Measurements from ENCODE around the gene STARD3NL. TPM values are rescaled to one million over a fixed set of nuclear protein-coding genes. Genes with fewer than 3 reads are reported as not detected.
"Not testable (repeated sequence)": the region's sequence is repeated elsewhere in the genome, so short reads cannot be mapped to it uniquely, and the experiment has no call there.

STARD3NL gene
- polyA plus RNA-seq, 3 donors = 59.6 to 67.1 (median 61.6) TPM

- not testable (repeated sequence) for DNase-seq
Measured at GRCh38 chr7:38175547-38175946, 2.5 kb upstream of the STARD3NL start.

GRCh38 chr7:38177621-38178003 is 433 bp upstream of the STARD3NL start:
- no peak for DNase-seq

DNA sequence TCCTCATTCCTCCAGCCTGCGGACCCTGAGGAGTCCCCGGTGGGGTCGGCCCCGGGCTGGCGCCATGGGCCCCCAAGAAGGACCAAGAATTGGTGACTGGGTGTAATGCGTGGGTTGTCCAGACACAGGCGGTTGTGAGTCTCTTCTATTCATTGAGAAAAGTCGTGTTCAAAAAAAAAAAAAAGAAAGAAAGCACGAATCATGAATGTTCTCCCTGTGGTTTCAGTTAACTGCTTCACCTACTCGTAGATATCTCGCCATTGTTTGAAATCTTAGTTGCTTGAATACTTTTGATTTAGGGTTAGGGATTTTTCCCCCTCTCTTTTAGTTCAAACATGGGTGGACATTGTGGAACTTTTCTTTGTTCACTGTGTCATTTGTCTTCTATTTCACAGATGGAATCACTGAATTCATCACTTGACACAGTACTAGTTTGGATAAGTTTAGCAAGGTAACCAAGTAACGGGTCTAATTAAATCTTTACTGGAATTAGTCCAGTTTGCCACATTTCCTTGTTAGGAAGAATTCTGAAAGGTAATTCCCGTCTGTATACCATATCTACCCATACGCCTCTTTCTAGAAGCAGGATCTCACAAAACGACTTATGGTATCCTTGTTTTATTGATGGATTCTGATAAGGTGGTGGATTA is 775 bp downstream of the STARD3NL start:
- DNase-seq = peak; percentile 45

DNA sequence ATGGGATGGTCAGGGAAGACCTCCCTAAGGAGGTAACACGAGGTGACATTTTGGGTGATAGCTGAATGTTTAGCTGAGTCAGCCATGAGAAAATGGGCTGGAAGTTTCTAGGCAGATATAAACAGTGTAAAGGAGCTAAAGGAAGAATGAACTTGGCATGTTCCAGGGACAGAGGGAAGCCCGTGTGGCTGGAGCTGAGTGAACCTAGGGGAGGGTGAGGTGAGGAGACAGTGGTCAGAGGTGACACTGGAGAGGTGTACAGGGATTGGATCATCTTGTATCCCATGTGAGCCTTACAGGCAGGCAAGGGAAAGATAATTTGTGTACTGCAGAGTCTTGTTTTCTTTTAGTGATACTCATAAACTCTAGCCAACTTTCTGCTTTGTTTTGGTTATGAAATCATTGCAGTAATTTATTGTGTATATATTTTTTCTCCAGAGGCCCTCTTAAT is 1.8 kb downstream of the STARD3NL start:
- no peak for DNase-seq

DNA sequence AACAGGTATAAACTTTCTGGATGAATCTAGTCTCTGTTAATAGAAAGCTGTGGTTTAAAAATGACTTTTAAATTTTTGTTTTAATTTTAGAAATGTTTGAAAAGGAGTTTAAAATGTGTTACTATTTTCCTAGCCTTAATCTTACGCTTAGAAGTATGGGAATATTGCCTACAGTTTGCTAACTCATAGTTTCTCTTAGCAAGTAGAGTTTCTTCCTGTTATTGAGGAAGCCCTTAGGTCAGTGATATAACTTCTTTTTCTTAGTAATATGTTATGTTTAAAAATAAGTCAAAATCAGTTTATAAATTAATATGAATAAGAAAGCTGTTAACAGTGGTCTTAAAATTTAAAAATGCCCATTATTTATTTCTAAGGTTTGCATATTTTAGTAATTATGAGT is 3.1 kb downstream of the STARD3NL start:
- DNase-seq = no peak

DNA sequence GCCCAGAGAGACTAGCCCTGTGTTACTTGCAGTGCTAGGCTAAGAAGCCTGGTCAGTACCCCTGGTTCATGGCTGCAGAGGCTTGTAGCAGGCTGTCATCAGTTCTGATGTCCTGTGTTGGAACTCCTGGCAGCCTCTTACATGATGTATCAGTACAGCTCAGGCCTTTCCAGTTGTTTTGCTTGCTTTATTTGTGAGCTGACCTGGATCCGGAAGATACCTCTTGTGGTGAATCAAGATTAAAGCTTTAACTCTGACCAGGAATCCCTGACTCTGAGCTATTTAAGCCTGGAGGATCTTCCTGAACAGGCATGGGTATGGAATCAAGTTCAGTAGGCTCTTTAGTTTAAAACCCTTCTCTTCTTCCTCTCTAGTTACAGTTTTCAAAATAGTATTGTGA is 4.4 kb downstream of the STARD3NL start:
- DNase-seq = no peak

DNA sequence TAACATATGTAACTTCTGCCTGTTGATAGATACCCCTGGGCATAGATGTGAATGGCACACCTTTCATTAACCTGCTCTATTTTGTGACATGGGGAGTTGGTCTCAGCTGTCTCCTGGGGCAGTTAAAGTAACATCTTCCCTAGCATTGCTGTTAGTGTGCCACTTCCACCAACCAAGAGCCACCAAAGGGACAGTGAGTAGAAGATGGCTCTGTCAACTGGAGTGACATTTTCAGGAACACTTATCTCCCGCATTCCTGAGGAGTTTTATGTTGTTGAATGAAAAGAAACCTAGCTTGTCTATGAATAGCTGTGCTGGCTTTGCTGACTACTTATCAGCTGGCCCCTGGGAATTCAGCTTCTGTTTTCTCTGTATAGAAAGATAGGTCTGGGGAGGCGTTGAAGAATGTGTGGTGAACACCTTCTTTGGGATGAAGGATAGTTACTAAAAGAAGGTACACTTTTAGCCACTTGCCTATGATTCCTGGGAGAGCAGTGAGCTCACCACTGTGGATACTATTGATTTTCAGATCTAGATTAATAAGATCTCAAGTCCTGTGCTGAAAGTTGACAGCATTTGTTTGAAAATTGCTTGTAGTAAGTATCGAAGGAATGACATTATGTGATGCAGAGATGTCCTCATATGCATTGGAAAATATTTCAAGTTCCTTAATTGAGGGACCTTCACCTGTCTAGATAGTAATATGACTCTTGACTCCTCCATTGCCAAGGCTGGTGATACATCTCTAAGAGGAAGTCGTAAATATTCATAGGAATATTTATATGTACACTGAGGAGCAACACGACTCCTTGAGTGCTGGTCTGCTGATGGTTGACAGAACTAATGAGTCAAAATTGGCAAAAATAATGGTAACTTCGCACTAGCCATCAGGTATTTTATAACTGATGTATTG is 7.6 kb downstream of the STARD3NL start:
- no peak for DNase-seq

- DNase-seq = no peak
Measured at GRCh38 chr7:38186593-38187314, 8.7 kb downstream of the STARD3NL start.

GRCh38 chr7:38187794-38188440 is 9.9 kb downstream of the STARD3NL start:
- no peak for DNase-seq

- DNase-seq = no peak
Measured at GRCh38 chr7:38189231-38189938, 11.3 kb downstream of the STARD3NL start.

GRCh38 chr7:38190011-38190410 is 12.0 kb downstream of the STARD3NL start:
- no peak for DNase-seq

DNA sequence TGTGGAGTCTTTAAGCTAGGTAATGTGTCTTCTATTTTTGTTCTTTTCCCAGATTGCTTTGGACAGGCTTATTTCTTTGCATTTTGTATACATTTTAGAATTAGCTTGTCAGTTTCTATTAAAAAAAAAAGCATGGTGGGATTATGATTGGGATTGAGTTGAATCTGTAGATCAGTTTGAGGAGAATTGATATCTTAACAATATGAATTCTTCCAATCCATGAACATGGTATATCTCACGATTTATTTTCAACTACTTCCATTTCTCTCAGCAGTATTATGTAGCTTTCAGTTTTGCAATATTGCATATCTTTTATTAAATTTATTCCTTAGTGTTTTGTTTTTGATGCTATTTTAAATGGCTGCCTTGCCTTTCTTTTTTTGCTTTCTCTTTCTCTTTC is 13.7 kb downstream of the STARD3NL start:
- DNase-seq = no peak

DNA sequence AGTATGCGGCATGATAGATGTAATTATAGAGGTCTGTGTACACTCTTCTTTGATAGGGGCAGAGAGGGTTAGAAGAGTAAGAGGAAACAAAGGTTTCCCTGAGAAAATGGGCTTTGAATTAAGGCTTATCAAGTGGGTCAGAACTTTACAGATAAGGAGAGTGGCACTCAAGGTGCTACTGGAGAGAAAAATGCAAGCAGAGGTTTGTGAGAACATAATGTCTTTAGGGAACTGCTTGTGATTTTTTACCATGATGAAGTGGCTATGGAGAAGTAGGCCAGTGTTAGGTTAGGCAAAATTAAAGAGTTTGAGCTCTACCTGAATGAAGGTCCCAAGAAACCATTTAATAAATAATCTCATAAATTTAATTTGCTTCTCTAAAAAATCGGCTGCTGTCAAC is 14.3 kb downstream of the STARD3NL start:
- DNase-seq = no peak

- DNase-seq = no peak
Measured at GRCh38 chr7:38195804-38196595, 18.0 kb downstream of the STARD3NL start.

- DNase-seq = no peak
Measured at GRCh38 chr7:38198366-38198765, 20.3 kb downstream of the STARD3NL start.

DNA sequence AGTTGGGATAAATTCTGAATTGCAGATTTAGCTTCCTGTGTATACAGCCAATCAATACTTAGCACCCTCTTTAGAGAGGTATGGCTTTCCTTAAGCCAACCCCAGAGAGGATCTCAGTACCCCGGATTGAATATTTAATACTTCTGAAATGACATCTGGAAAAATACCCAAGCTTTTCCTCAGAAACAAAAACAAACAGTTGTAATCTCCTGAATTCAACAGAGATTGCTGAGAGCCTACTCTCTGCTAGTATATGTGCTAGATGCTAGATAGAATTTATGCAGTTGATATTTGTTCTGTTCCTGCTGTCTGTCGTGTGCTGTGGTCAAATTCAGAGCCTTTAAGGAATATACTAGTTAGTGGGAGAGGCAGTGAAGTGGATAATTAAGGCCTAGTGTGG is 21.1 kb downstream of the STARD3NL start:
- no peak for DNase-seq

- no peak for DNase-seq
Measured at GRCh38 chr7:38199782-38200181, 21.7 kb downstream of the STARD3NL start.

DNA sequence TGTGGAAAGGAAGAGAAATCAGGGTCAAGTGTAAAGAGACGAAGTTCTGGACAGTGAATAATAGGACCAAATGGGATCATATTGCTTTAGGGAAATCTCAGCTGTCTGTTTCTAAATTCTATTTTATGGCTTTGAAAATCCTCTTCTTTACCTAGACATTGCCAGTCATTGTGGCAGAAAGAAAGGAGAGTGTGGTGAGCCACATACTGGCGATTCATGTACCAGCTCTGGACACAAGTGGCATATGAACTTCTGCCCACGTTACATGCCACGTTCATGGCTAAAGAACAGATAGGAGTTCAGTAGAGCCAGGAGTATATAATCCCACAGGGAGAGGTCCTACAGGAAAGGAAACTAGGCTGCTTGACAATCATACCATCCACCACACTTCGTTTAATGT is 28.0 kb downstream of the STARD3NL start:
- no peak for DNase-seq

DNA sequence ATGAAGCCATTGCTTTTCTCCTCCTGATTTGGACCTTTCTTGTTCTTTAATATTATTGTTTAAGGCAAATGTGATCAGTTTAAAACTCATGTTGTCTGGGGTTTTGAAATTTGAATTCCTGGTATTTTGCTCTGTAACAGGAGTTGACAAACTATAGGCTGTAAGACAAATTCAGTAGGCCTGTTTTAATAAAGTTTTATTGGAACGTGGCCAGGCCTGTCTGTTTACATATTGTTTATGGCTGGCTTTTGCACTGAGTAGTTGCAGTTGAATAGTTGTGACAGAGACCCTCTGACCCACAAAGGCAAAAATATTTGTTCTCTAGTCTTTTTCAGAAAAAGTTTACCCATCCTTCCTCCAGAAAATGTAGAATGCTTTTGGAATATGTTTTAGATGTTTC is 29.8 kb downstream of the STARD3NL start:
- DNase-seq = no peak

GRCh38 chr7:38211486-38211885 is 33.4 kb downstream of the STARD3NL start:
- no peak for DNase-seq

DNA sequence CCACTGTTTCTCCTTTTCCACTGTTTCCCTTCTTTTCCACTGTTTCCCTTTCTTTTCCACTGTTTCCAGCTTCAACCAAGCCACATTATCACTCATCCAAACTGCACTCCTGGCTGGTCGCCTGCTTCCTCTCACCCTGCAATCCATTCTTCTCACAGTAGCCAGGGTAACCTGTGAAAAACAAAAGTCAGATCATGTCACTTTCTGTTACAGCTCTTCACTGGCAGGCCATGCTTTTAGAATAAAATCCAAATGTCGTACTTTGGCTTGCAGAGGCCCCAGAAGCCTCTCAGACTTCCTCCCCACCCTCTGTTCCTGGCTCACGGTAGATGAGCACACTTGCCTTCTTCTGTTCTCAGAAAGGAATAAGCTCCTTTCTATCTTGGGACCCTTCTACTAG is 33.9 kb downstream of the STARD3NL start:
- DNase-seq = no peak
